Endothelial cell of umbilical vein (primary cell): ENCODE results near the gene NFKBIE.

Source experiments
- CTCF ChIP-seq, 2 donors: IDR thresholded peaks; 1 replicate in 1 of 2; 2 replicates in 1 of 2; pipeline ENCODE4 v1.5.1; 2011; ENCODE audit warnings: low read length in 2 of 2, mild to moderate bottlenecking in 2 of 2, moderate library complexity in 2 of 2, control low read depth in 1 of 2, inconsistent platforms in 1 of 2, low read depth in 1 of 2; ENCODE audit not compliant: insufficient read depth in 1 of 2; ENCODE audit errors: extremely low read depth in 1 of 2
- EZH2 ChIP-seq: IDR thresholded peaks from 2 replicates; pipeline ENCODE4 v1.6.1; 2012; ENCODE audit warnings: borderline replicate concordance, low read depth, mild to moderate bottlenecking, moderate library complexity, low read length, inconsistent platforms; ENCODE audit not compliant: severe bottlenecking
- GATA2 ChIP-seq: IDR thresholded peaks from 2 replicates; pipeline ENCODE4 v1.7.0; 2011; ENCODE audit warnings: low read depth, mild to moderate bottlenecking, moderate library complexity, mixed read lengths, low read length; ENCODE audit not compliant: insufficient read length, insufficient read depth
- JUN ChIP-seq: IDR thresholded peaks from 2 replicates; pipeline ENCODE4 v1.6.1; 2011; ENCODE audit warnings: borderline replicate concordance, low read depth; ENCODE audit not compliant: insufficient read length, insufficient read depth
- MAX ChIP-seq: IDR thresholded peaks from 2 replicates; pipeline ENCODE4 v1.6.1; 2011; ENCODE audit not compliant: insufficient read depth, insufficient read length
- POLR2A ChIP-seq: IDR thresholded peaks from 2 replicates; pipeline ENCODE4 v1.6.1; 2012; ENCODE audit warnings: low read depth, mild to moderate bottlenecking, control low read depth, low read length

- no peak for TF ChIP-seq GATA2
- no peak for TF ChIP-seq CTCF (IDR thresholded peaks at IDR 0.05; ENCODE audit: extremely low read depth in 1 of 2, insufficient read depth in 1 of 2, low read depth in 1 of 2, low read length in 2 of 2)
- no peak for TF ChIP-seq EZH2
- TF ChIP-seq POLR2A: no peak
- TF ChIP-seq MAX: no peak
- TF ChIP-seq JUN: no peak
Observed at GRCh38 chr6:44305200-44305725, 39.9 kb upstream of the NFKBIE start.
